Astrocyte of the spinal cord (primary cell): ENCODE results near the gene UGT1A4.

ENCODE experiments used
- DNase-seq: peaks from one replicate; pipeline ENCODE4 v3.0.0; 2011; ENCODE audit warnings: low read depth, low spot score
- H3K4me3 ChIP-seq: 2 replicates; pipeline ENCODE4 v1.5.1; 2011; ENCODE audit warnings: low read depth, mild to moderate bottlenecking, low read length, moderate library complexity
- in situ Hi-C: cut with HindIII; loops from 2 replicates; pipeline ENCODE4 v1.10.0; 2017; ENCODE audit warnings: low sequenced_read_pairs
- TF ChIP-seq, protein P1 (sequence below): IDR thresholded peaks from 2 replicates; pipeline ENCODE4 v1.5.1; 2012; ENCODE audit warnings: low read depth, mild to moderate bottlenecking, low read length, inconsistent platforms

The UGT1A4 gene

DNA sequence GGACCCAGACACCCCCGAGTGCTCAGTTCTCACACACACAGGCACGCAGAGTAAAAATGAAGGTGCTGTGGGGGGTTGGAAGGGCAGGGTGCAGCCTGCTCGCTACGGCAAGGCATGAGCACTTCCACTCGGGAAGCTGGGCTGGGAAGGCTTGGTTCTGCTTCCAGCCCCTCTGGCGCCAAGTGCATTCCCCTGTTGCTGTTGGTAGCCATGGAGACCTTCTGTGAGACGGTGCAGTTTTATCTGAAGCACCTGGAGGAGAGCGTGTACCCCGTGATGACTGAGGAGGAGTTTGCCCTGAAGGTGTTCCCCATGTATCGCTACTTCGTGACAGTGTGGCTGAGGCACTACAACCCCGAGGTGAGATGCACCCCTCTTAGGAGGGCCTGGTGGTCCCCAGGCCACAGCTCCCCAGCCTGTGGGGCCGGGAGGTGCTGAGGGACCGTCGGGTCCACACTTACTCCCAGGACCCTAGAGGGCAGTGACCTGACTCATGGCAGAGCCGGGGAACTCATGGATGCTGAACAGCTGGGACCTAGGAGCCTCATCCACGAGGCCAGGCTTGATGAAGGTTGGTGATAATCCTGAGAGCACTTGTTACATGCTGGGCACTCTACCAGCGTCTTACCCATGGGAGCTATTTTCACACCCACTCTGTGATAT lies 75.1 kb downstream of the UGT1A4 start:
- in situ Hi-C loops = no loop called here
- TF ChIP-seq, protein P1, sequence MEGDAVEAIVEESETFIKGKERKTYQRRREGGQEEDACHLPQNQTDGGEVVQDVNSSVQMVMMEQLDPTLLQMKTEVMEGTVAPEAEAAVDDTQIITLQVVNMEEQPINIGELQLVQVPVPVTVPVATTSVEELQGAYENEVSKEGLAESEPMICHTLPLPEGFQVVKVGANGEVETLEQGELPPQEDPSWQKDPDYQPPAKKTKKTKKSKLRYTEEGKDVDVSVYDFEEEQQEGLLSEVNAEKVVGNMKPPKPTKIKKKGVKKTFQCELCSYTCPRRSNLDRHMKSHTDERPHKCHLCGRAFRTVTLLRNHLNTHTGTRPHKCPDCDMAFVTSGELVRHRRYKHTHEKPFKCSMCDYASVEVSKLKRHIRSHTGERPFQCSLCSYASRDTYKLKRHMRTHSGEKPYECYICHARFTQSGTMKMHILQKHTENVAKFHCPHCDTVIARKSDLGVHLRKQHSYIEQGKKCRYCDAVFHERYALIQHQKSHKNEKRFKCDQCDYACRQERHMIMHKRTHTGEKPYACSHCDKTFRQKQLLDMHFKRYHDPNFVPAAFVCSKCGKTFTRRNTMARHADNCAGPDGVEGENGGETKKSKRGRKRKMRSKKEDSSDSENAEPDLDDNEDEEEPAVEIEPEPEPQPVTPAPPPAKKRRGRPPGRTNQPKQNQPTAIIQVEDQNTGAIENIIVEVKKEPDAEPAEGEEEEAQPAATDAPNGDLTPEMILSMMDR = no peak
- no peak overlapping the region for H3K4me3 ChIP-seq
- DNase-seq = no peak

- DNase-seq = no peak
- TF ChIP-seq, protein P1 = no peak
- H3K4me3 ChIP-seq = no peak overlapping the region
- in situ Hi-C loops = no loop called here
These were observed 75.7 kb downstream of the UGT1A4 start for GRCh38 chr2:233794128-233794658.

DNA sequence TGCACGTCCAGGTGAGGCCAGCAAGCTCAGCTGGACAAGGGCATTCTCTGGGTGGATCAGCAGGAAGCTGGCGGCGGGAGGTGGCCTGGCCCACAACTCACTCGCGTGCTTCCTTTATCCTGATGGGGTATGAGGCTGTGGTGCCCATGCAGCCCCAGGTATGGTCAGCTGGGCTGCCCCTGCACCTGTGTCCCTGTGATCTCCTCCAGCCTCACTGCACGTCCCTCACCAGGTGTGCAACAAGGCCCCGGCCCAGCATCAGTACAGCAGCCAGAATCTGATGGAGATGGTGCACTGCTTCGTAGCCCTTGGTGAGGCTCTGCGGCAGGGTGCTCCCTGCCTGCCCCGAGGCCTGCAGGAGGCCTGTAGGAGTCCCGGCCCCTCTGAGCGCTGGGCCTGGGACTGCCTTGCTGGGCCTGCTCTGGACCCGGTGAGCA lies 77.2 kb downstream of the UGT1A4 start:
- TF ChIP-seq, protein P1 = no peak
- no peak for DNase-seq
- H3K4me3 ChIP-seq = no peak overlapping the region
- in situ Hi-C loops = no loop called here

DNA sequence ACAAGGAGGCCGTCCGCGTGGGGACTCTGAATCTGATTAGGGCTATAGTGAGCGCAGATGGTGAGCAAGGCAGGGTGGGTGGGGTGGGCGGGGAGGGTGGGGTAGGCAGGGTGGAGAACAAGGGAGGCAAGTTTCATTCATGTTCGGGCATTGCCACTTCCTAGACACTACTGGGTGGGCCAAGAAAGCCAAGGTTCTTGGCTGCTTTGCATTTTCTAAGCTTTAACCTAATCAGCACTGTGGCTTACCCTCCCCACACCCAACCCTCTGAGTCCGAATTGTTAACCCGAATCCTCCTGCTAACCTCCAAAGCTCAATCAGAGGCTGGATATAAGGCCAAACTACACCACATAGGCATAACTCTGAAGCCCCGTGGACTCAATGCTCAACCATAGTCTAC lies 77.7 kb downstream of the UGT1A4 start:
- H3K4me3 ChIP-seq = no peak overlapping the region
- in situ Hi-C loops = no loop called here
- no peak for DNase-seq
- TF ChIP-seq, protein P1 = no peak

DNA sequence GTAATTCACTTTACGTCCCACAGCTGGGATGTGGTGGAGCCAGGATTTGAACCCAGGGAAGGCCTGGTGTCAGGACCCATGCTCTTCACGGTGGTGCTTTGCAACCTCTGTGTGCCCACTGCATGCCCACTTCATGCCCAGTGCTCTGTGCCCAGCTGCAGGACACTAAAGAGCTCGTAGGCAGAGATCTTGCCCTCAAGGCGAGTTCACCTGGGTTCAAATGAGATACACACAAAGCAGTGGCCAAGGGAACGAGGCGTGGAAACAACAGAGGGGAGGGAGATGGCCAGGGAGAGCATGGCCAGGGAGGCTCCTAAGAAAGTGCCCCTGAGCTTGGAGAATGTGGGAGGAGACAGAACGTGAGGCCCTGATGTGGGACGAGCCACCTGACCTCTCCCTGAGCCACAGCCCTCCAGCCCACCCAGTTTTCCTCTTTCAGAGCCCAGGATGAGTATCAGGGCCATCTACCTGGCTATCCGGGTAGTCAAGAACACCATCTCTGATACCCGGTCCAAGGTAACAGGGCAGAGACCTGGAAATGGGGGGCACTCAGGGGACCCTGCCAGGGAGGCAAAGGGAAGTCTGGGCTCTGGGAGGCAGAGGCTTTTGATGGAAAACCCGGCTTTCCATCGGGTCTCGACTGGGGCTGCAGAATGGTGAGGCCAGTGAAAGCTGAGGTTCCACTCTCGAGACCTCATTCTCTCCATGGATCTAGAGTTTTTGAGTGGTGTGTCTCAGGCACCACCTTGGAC lies 80.0 kb downstream of the UGT1A4 start:
- H3K4me3 ChIP-seq = no peak overlapping the region
- TF ChIP-seq, protein P1 = no peak
- in situ Hi-C loops = no loop called here
- no peak for DNase-seq

GRCh38 chr2:233799087-233799665 lies 80.6 kb downstream of the UGT1A4 start:
- TF ChIP-seq, protein P1 = no peak
- no peak for DNase-seq
- H3K4me3 ChIP-seq = no peak overlapping the region
- in situ Hi-C loops = no loop called here
